IMR-90 (cell line): ENCODE data around the gene DCD. TPM values are rescaled to one million over a fixed set of nuclear protein-coding genes. Genes with fewer than 3 reads are reported as not detected.

Experiments used
- ATAC-seq: fragments of 200-7000 bp; cut with Tn5 transposase; 2 replicates; pipeline ENCODE4 v1.9.1; 2020; ENCODE audit warnings: low read depth, mild to moderate bottlenecking, moderate library complexity
- BruUV-seq: library from RNA; stranded (reverse); fragments of 400-500 nt; replicated peaks from 2 replicates; lab custom pipeline; 2021; lab: Mats Ljungman, UMichigan
- CTCF ChIA-PET: fragments of 300-600 bp; formaldehyde crosslinking; extraction: SDS; loops from one replicate; lab custom pipeline; 2021; ENCODE audit warnings: antibody characterized with exemption; lab: Yijun Ruan, JAX
- POLR2A ChIA-PET: fragments of 300-600 bp; sonication (Branson Sonifier 250); formaldehyde crosslinking; loops from one replicate; lab custom pipeline; 2022; ENCODE audit warnings: antibody characterized with exemption; ENCODE audit not compliant: unreplicated experiment; lab: Charles Lee
- DNase-seq: peaks from one replicate; pipeline ENCODE4 v3.0.0; 2013
- H2AFZ ChIP-seq: replicated peaks from 2 replicates; pipeline ENCODE3; 2013; ENCODE audit warnings: low read length, mild to moderate bottlenecking; ENCODE audit not compliant: poor library complexity
- H2AK5ac ChIP-seq: 2 replicates; pipeline ENCODE4 v1.6.1; 2013; ENCODE audit warnings: low read depth, low read length, inconsistent platforms
- H2AK9ac ChIP-seq: replicated peaks from 2 replicates; pipeline ENCODE3; 2013; ENCODE audit warnings: mild to moderate bottlenecking, low read depth, low read length, moderate library complexity; ENCODE audit not compliant: poor library complexity
- H2BK120ac ChIP-seq: 2 replicates; pipeline ENCODE4 v1.6.1; 2013; ENCODE audit warnings: low read depth, low read length, inconsistent platforms
- H2BK15ac ChIP-seq: 3 replicates; pipeline ENCODE4 v1.6.1; 2013; ENCODE audit warnings: low read depth, low read length, inconsistent platforms
- H2BK20ac ChIP-seq: 2 replicates; pipeline ENCODE4 v1.6.1; 2013; ENCODE audit warnings: low read depth, mild to moderate bottlenecking, inconsistent platforms, low read length, moderate library complexity
- H2BK5ac ChIP-seq: 2 replicates; pipeline ENCODE4 v1.6.1; 2013; ENCODE audit warnings: mild to moderate bottlenecking, low read depth, low read length, inconsistent platforms; ENCODE audit not compliant: poor library complexity, severe bottlenecking
- H3K14ac ChIP-seq: replicated peaks from 2 replicates; pipeline ENCODE4 v1.6.1; 2013; ENCODE audit warnings: low read depth, low read length, inconsistent platforms
- H3K18ac ChIP-seq: 2 replicates; pipeline ENCODE4 v1.6.1; 2013; ENCODE audit warnings: low read depth, low read length, control low read depth
- H3K23ac ChIP-seq: 2 replicates; pipeline ENCODE4 v1.6.1; 2013; ENCODE audit warnings: low read depth, low read length, inconsistent platforms
- H3K27ac ChIP-seq: 2 replicates; pipeline ENCODE4 v1.5.1; 2013; ENCODE audit warnings: mild to moderate bottlenecking, control low read depth, low read length; ENCODE audit not compliant: insufficient read depth
- H3K27me3 ChIP-seq: 2 replicates; pipeline ENCODE4 v1.6.1; 2013; ENCODE audit warnings: low read length; ENCODE audit not compliant: control insufficient read depth, insufficient read depth
- H3K36me3 ChIP-seq: 2 replicates; pipeline ENCODE4 v1.6.1; 2013; ENCODE audit warnings: low read length, mixed read lengths; ENCODE audit not compliant: control insufficient read depth, insufficient read depth
- H3K4ac ChIP-seq: 2 replicates; pipeline ENCODE4 v1.6.1; 2013; ENCODE audit warnings: low read depth, low read length, inconsistent platforms
- H3K4me1 ChIP-seq: 2 replicates; pipeline ENCODE4 v1.6.1; 2013; ENCODE audit warnings: low read length, mixed read lengths; ENCODE audit not compliant: control insufficient read depth, insufficient read depth
- H3K4me2 ChIP-seq: 2 replicates; pipeline ENCODE4 v1.6.1; 2013; ENCODE audit warnings: low read depth, mild to moderate bottlenecking, control low read depth, low read length, moderate library complexity
- H3K4me3 ChIP-seq: 2 replicates; pipeline ENCODE4 v1.5.1; 2013; ENCODE audit warnings: low read depth, mild to moderate bottlenecking, control low read depth, low read length, moderate library complexity; ENCODE audit not compliant: insufficient read depth
- H3K56ac ChIP-seq: 2 replicates; pipeline ENCODE4 v1.6.1; 2013; ENCODE audit warnings: low read length, inconsistent platforms; ENCODE audit not compliant: insufficient read depth; ENCODE audit errors: extremely low read depth
- H3K79me1 ChIP-seq, 2 experiments: 2 replicates each; pipeline ENCODE4 v1.6.1; 2013; ENCODE audit warnings: low read length in 2 of 2, inconsistent platforms in 1 of 2, low read depth in 1 of 2
- H3K9ac ChIP-seq: 2 replicates; pipeline ENCODE4 v1.6.1; 2013; ENCODE audit warnings: low read depth, low read length, control low read depth
- H3K9me1 ChIP-seq: 2 replicates; pipeline ENCODE4 v1.6.1; 2013; ENCODE audit warnings: low read length, inconsistent platforms; ENCODE audit not compliant: insufficient read depth
- H3K9me3 ChIP-seq: 2 replicates; pipeline ENCODE4 v1.6.1; 2013; ENCODE audit warnings: low read length; ENCODE audit not compliant: control insufficient read depth, insufficient read depth
- H4K20me1 ChIP-seq: 2 replicates; pipeline ENCODE4 v1.6.1; 2013; ENCODE audit warnings: low read length, inconsistent platforms; ENCODE audit not compliant: insufficient read depth
- H4K5ac ChIP-seq: 2 replicates; pipeline ENCODE4 v1.6.1; 2013; ENCODE audit warnings: mild to moderate bottlenecking, low read depth, low read length, control low read depth
- H4K8ac ChIP-seq, 2 experiments: 2 replicates each; pipeline ENCODE4 v1.6.1; 2013; ENCODE audit warnings: low read depth in 2 of 2, low read length in 2 of 2, control low read depth in 1 of 2, inconsistent platforms in 1 of 2
- H4K91ac ChIP-seq: 2 replicates; pipeline ENCODE4 v1.6.1; 2013; ENCODE audit warnings: low read depth, low read length, inconsistent platforms; ENCODE audit not compliant: insufficient read depth
- CEBPB ChIP-seq: IDR thresholded peaks from 2 replicates; pipeline ENCODE4 v1.6.1; 2012; ENCODE audit warnings: low read depth, low read length, improper control_type of control experiment
- CHD1 ChIP-seq: IDR thresholded peaks from 2 replicates; pipeline ENCODE4 v1.6.1; 2012; ENCODE audit warnings: low read depth, low read length, improper control_type of control experiment
- ELK1 ChIP-seq: fragments of 150-350 bp; IDR thresholded peaks from 2 replicates; pipeline ENCODE4 v1.6.1; 2016; ENCODE audit warnings: low read depth, mild to moderate bottlenecking, low read length, moderate library complexity, borderline replicate concordance
- MAFK ChIP-seq: IDR thresholded peaks from 2 replicates; pipeline ENCODE4 v1.6.1; 2012; ENCODE audit warnings: low read depth, low read length, improper control_type of control experiment
- MAZ ChIP-seq: IDR thresholded peaks from 2 replicates; pipeline ENCODE4 v1.6.1; 2012; ENCODE audit warnings: low read depth, mild to moderate bottlenecking, low read length, improper control_type of control experiment, moderate library complexity, borderline replicate concordance
- MXI1 ChIP-seq: IDR thresholded peaks from 2 replicates; pipeline ENCODE4 v1.6.1; 2012; ENCODE audit warnings: low read depth, mild to moderate bottlenecking, low read length, moderate library complexity, borderline replicate concordance
- NFE2L2 ChIP-seq: fragments of 150-350 bp; IDR thresholded peaks from 2 replicates; pipeline ENCODE4 v1.6.1; 2016; ENCODE audit warnings: low read depth, mild to moderate bottlenecking, low read length
- POLR2A ChIP-seq: IDR thresholded peaks from 2 replicates; pipeline ENCODE4 v1.6.1; 2012; ENCODE audit warnings: mild to moderate bottlenecking, low read depth, low read length
- RAD21 ChIP-seq: IDR thresholded peaks from 2 replicates; pipeline ENCODE4 v1.6.1; 2012; ENCODE audit warnings: low read length, improper control_type of control experiment
- RFX5 ChIP-seq: IDR thresholded peaks from 2 replicates; pipeline ENCODE4 v1.8.0; 2012; ENCODE audit warnings: low read depth, mild to moderate bottlenecking, low read length, moderate library complexity
- SMC3 ChIP-seq: fragments of 150-350 bp; IDR thresholded peaks from 2 replicates; pipeline ENCODE4 v1.6.1; 2016; ENCODE audit warnings: low read depth, mild to moderate bottlenecking, antibody characterized with exemption, low read length, moderate library complexity
- USF2 ChIP-seq: fragments of 150-350 bp; IDR thresholded peaks from 2 replicates; pipeline ENCODE4 v1.6.1; 2017; ENCODE audit warnings: mild to moderate bottlenecking, antibody characterized with exemption, low read length, low read depth
- WGBS, 2 experiments: methylation state at CpG; one replicate each; pipeline versions ENCODE4 v1.1.5 to v1.1.7; 2013; ENCODE audit warnings: missing lambda C conversion rate in 2 of 2; ENCODE audit not compliant: insufficient read length in 1 of 2; ENCODE audit errors: extremely low coverage in 2 of 2; 5-methylcytosine and 5-hydroxymethylcytosine counted together
- dilution Hi-C: fragments of 300-500 bp; cut with HindIII; formaldehyde crosslinking; loops from one replicate; pipeline ENCODE4 v1.14.3; 2018; ENCODE audit warnings: low sequenced_read_pairs; ENCODE audit not compliant: unreplicated experiment
- in situ Hi-C: fragments of 300-500 bp; cut with MboI; formaldehyde crosslinking; loops from 3 replicates; pipeline ENCODE4 v1.14.3; 2019; ENCODE audit warnings: low sequenced_read_pairs, inconsistent platforms, mixed read lengths
- intact Hi-C: fragments of 100-400 bp; cut with micrococcal nuclease; formaldehyde crosslinking; loops from 2 replicates; pipeline ENCODE4 v1.10.0; 2022
- polyA plus RNA-seq, 3 experiments: library from polyadenylated mRNA; depleted of rRNA; stranded (reverse); fragments of >200 nt; gene quantifications; 2 replicates each; pipeline ENCODE4 v1.2.3, GENCODE V29; 2012; ENCODE audit warnings: low replicate concordance in 1 of 3
- total RNA-seq: library from RNA; depleted of rRNA; stranded (reverse); fragments of >200 nt; gene quantifications from 2 replicates; pipeline ENCODE4 v1.2.3, GENCODE V29; 2012

The DCD gene
- total and polyA plus RNA-seq, 2 of the 4 experiments (the other 2 are of a cell fraction): not detected

- no peak overlapping the region for H2BK5ac ChIP-seq
- no peak overlapping the region for H3K9ac ChIP-seq
- H4K8ac ChIP-seq: no peak overlapping the region
- no peak overlapping the region for H4K5ac ChIP-seq
- ATAC-seq (no peak), DNase-seq (no peak)
- H3K56ac ChIP-seq: no peak overlapping the region
- no peak overlapping the region for H3K23ac ChIP-seq
- no peak overlapping the region for H2BK120ac ChIP-seq
- WGBS, 2 experiments: no CpG with 5 or more reads among the region's 4 CpGs
- no peak overlapping the region for H2BK20ac ChIP-seq
- H3K27ac ChIP-seq: no peak overlapping the region
- intact Hi-C loops: loop anchor here (5.0 kb wide), 1 partner anchor 353 kb away; no protein-coding TSS in a partner anchor
- H3K4ac ChIP-seq: no peak overlapping the region
- H3K14ac ChIP-seq: no peak overlapping the region
- no peak overlapping the region for H3K18ac ChIP-seq
- in situ Hi-C loops: no loop called here
- no peak for TF ChIP-seq MAFK
- TF ChIP-seq USF2: no peak
- TF ChIP-seq POLR2A: no peak
- TF ChIP-seq SMC3: no peak
- TF ChIP-seq MXI1: no peak
- TF ChIP-seq RAD21: no peak
- TF ChIP-seq RFX5: no peak
- TF ChIP-seq CHD1: no peak
- no peak for TF ChIP-seq NFE2L2
- no peak for TF ChIP-seq ELK1
- no peak for TF ChIP-seq MAZ
- no peak for TF ChIP-seq CEBPB
- H3K36me3 ChIP-seq: no peaks in the 10 kb centered on the region
- no peaks in the 10 kb centered on the region for H3K9me1 ChIP-seq
- peaks cover 2% of the 10 kb centered on the region; the same call in 1 of the 2 replicates for H3K27me3 ChIP-seq
- H2AFZ ChIP-seq: no peak overlapping the region
- dilution Hi-C loops: no loop called here
- ChIA-PET POLR2A (no interaction called here), CTCF (interaction anchor here (1.6 kb wide), 1 partner anchor 24 kb away, joined by 5 read pairs; no protein-coding TSS in a partner anchor)
- H3K4me2 ChIP-seq: no peak overlapping the region
- no peak overlapping the region for H2AK9ac ChIP-seq
- no peak overlapping the region for H2AK5ac ChIP-seq
- no peaks in the 10 kb centered on the region for H4K20me1 ChIP-seq
- no peaks in the 10 kb centered on the region for H3K4me1 ChIP-seq
- H4K91ac ChIP-seq: no peak overlapping the region
- no TSS peak for BruUV-seq
- no peaks in the 10 kb centered on the region for H3K79me1 ChIP-seq
- no peak overlapping the region for H3K4me3 ChIP-seq
- H2BK15ac ChIP-seq: no peak overlapping the region
- H3K9me3 ChIP-seq: no peaks in the 10 kb centered on the region
Observed at GRCh38 chr12:54604436-54604835, 43.7 kb downstream of the DCD start.
